H1 (cell line): Measurements from ENCODE around the gene CLIC1. TPM values are rescaled to one million over a fixed set of nuclear protein-coding genes. Genes with fewer than 3 reads are reported as not detected.

Source experiments
- BCL11A ChIP-seq, 2 experiments: IDR thresholded peaks; one replicate each; pipeline ENCODE4 v1.6.1; 2011; ENCODE audit warnings: low read depth in 2 of 2, low read length in 2 of 2, mild to moderate bottlenecking in 2 of 2
- CHD1 ChIP-seq: IDR thresholded peaks from 2 replicates; pipeline ENCODE4 v1.6.1; 2012; ENCODE audit warnings: low read depth, low read length, improper control_type of control experiment
- EP300 ChIP-seq, 2 experiments: IDR thresholded peaks; 1 replicate in 1 of 2; 2 replicates in 1 of 2; pipeline ENCODE4 v1.6.1; 2011 to 2012; ENCODE audit warnings: low read depth in 2 of 2, low read length in 2 of 2, mild to moderate bottlenecking in 2 of 2, borderline replicate concordance in 1 of 2, inconsistent platforms in 1 of 2, moderate library complexity in 1 of 2
- HDAC2 ChIP-seq, 2 experiments: fragments of 300-600 bp in 1 of 2; sonication (generic) in 1 of 2; IDR thresholded peaks; 2 replicates each; pipeline ENCODE4 v1.6.1; 2011 to 2012; ENCODE audit warnings: low read depth in 2 of 2, low read length in 2 of 2, mild to moderate bottlenecking in 2 of 2, moderate library complexity in 2 of 2, borderline replicate concordance in 1 of 2, inconsistent platforms in 1 of 2
- HDAC6 ChIP-seq: IDR thresholded peaks from one replicate; pipeline ENCODE4 v1.7.1; 2012; ENCODE audit warnings: low read depth, mild to moderate bottlenecking, inconsistent platforms, low read length, moderate library complexity
- NRF1 ChIP-seq: IDR thresholded peaks from 2 replicates; pipeline ENCODE4 v1.6.1; 2011; ENCODE audit warnings: mild to moderate bottlenecking, low read depth, low read length, improper control_type of control experiment
- POU5F1 ChIP-seq: IDR thresholded peaks from 2 replicates; pipeline ENCODE4 v1.6.1; 2011; ENCODE audit warnings: low read depth, mild to moderate bottlenecking, low read length, moderate library complexity
- RAD21 ChIP-seq, 2 experiments: IDR thresholded peaks in 1 of 2; conservative IDR thresholded peaks in 1 of 2; 2 replicates each; pipeline ENCODE4 v1.6.1; 2011; ENCODE audit warnings: low read depth in 2 of 2, low read length in 2 of 2, improper control_type of control experiment in 1 of 2, inconsistent platforms in 1 of 2, mild to moderate bottlenecking in 1 of 2, moderate library complexity in 1 of 2
- YY1 ChIP-seq: IDR thresholded peaks from 2 replicates; pipeline ENCODE4 v1.6.1; 2011; ENCODE audit warnings: low read depth, mild to moderate bottlenecking, low read length
- polyA plus RNA-seq, 7 experiments: library from polyadenylated mRNA; depleted of rRNA in 3 of 7; stranded (reverse) in 5 of 7; unstranded in 2 of 7; fragments of >200 nt in 5 of 7; fragments of 200-250 nt in 2 of 7; gene quantifications; 1 replicate in 5 of 7; 2 replicates in 1 of 7; 4 replicates in 1 of 7; pipeline versions ENCODE4 v1.2.1 to v1.2.3, GENCODE V29; 2011 to 2013; ENCODE audit warnings: missing spikeins in 2 of 7, mixed read lengths in 2 of 7
- total RNA-seq: library from RNA; stranded (reverse); fragmentation: NEBNext Ultra II Directional; extraction: Animal tissue kit (Norgen Biotek cat#: 25700); gene quantifications from 2 replicates; pipeline ENCODE4 v1.2.1, GENCODE V29; 2021

The CLIC1 gene
- total and polyA plus RNA-seq, 2 of the 8 experiments (the other 6 are each of a cell fraction or from before 2014, with no cell fraction given) = 250 to 277 TPM

- TF ChIP-seq EP300 (IDR thresholded peaks at IDR 0.05; ENCODE audit: borderline replicate concordance in 1 of 2, low read depth in 2 of 2, low read length in 2 of 2) (no peak), HDAC6 (no peak), BCL11A (IDR thresholded peaks at IDR 0.05; ENCODE audit: low read depth in 2 of 2, low read length in 2 of 2) (no peak), POU5F1 (no peak), NRF1 (no peak), HDAC2 (IDR thresholded peaks at IDR 0.05; ENCODE audit: borderline replicate concordance in 1 of 2, low read depth in 2 of 2, low read length in 2 of 2) (no peak), RAD21 (IDR thresholded peaks at IDR 0.05 in 1 of 2, conservative IDR thresholded peaks at IDR 0.05 in 1 of 2; ENCODE audit: low read depth in 2 of 2, low read length in 2 of 2) (no peak), YY1 (no peak), CHD1 (no peak)
These were observed 34.5 kb downstream of the CLIC1 start (continued) for GRCh38 chr6:31701666-31702404.
